Activated CD8-positive, alpha-beta memory T cell treated with anti-CD3 and anti-CD28 coated beads for 48 hours (primary cell): ENCODE measurements around the gene TMEM40.
"Not testable (repeated sequence)": the region's sequence is repeated elsewhere in the genome, so short reads cannot be mapped to it uniquely, and the experiment has no call there.

Experiments
- DNase-seq, 3 experiments: peaks; one replicate each; pipeline ENCODE4 v3.0.0-alpha.2; 2020; ENCODE audit warnings: low read depth in 2 of 3, low spot score in 2 of 3

Gene TMEM40

GRCh38 chr3:12719984-12720898 lies 38.8 kb downstream of the TMEM40 start:
- peak; percentile 7 to 36 (median 10) for DNase-seq

- DNase-seq: no peak
Measured at GRCh38 chr3:12719541-12719940, 39.5 kb downstream of the TMEM40 start.

- no peak for DNase-seq
Measured at GRCh38 chr3:12716605-12717151, 42.4 kb downstream of the TMEM40 start.

- DNase-seq: no peak
Measured at GRCh38 chr3:12714278-12714677, 44.8 kb downstream of the TMEM40 start.

- no peak for DNase-seq
Measured at GRCh38 chr3:12710062-12710461, 49.0 kb downstream of the TMEM40 start.

- DNase-seq: no peak
Measured at GRCh38 chr3:12709334-12709733, 49.7 kb downstream of the TMEM40 start.

GRCh38 chr3:12708584-12709192 lies 50.4 kb downstream of the TMEM40 start:
- DNase-seq: no peak

GRCh38 chr3:12707449-12707848 lies 51.6 kb downstream of the TMEM40 start:
- DNase-seq: no peak

- peak in 2 of 3 experiments; percentile 13 to 25 for DNase-seq
Measured at GRCh38 chr3:12706504-12707253, 52.4 kb downstream of the TMEM40 start.

GRCh38 chr3:12705981-12706380 lies 53.1 kb downstream of the TMEM40 start:
- DNase-seq: no peak

GRCh38 chr3:12705374-12705926 lies 53.6 kb downstream of the TMEM40 start:
- DNase-seq: no peak

- DNase-seq: no peak
Measured at GRCh38 chr3:12702501-12702900, 56.6 kb downstream of the TMEM40 start.

- not testable (repeated sequence) for DNase-seq
Measured at GRCh38 chr3:12701601-12702000, 57.5 kb downstream of the TMEM40 start.

- no peak for DNase-seq
Measured at GRCh38 chr3:12700800-12701199, 58.3 kb downstream of the TMEM40 start.

- no peak for DNase-seq
Measured at GRCh38 chr3:12695916-12696315, 63.1 kb downstream of the TMEM40 start.

- DNase-seq: no peak
Measured at GRCh38 chr3:12695112-12695511, 63.9 kb downstream of the TMEM40 start.

GRCh38 chr3:12692444-12692843 lies 66.6 kb downstream of the TMEM40 start:
- no peak for DNase-seq

GRCh38 chr3:12689997-12690711 lies 68.9 kb downstream of the TMEM40 start:
- no peak for DNase-seq

- DNase-seq: no peak
Measured at GRCh38 chr3:12687948-12688347, 71.1 kb downstream of the TMEM40 start.

GRCh38 chr3:12686096-12686495 lies 73.0 kb downstream of the TMEM40 start:
- DNase-seq: no peak
